HEK293 (cell line): ENCODE data around the gene SYCP2.

Experiments
- CTCF ChIA-PET: fragments of 350-600 bp; formaldehyde crosslinking; extraction: SDS; loops from one replicate; lab custom pipeline; 2021; ENCODE audit warnings: antibody characterized with exemption; lab: Yijun Ruan, JAX
- POLR2A ChIA-PET: fragments of 300-600 bp; formaldehyde crosslinking; extraction: SDS; loops from one replicate; lab custom pipeline; 2020; ENCODE audit warnings: antibody characterized with exemption, inconsistent platforms; lab: Yijun Ruan, JAX
- H3K27ac ChIP-seq: fragments of 200-500 bp; sonication (Bioruptor generic); 2 replicates; pipeline ENCODE4 v1.5.1; 2014; ENCODE audit warnings: low read depth, low read length, control low read depth, inconsistent platforms; ENCODE audit errors: extremely low read depth
- H3K36me3 ChIP-seq, 2 experiments: fragments of 200-500 bp in 1 of 2; sonication (Bioruptor generic) in 1 of 2; 1 replicate in 1 of 2; 2 replicates in 1 of 2; pipeline ENCODE4 v1.5.1; 2014 to 2017; ENCODE audit warnings: inconsistent platforms in 2 of 2, low read length in 2 of 2; ENCODE audit not compliant: control insufficient read depth in 2 of 2, insufficient read depth in 1 of 2
- H3K4me1 ChIP-seq: fragments of 200-500 bp; sonication (Bioruptor generic); 2 replicates; pipeline ENCODE4 v1.5.1; 2014; ENCODE audit warnings: mild to moderate bottlenecking, low read length, inconsistent platforms; ENCODE audit not compliant: control insufficient read depth, insufficient read depth
- H3K4me3 ChIP-seq: 2 replicates; pipeline ENCODE4 v1.5.1; 2011; ENCODE audit warnings: low read depth, mild to moderate bottlenecking, control low read depth, low read length, moderate library complexity
- H3K9me3 ChIP-seq: fragments of 200-500 bp; sonication (Bioruptor generic); 2 replicates; pipeline ENCODE4 v1.5.1; 2014; ENCODE audit warnings: low read depth, low read length, inconsistent platforms; ENCODE audit not compliant: control insufficient read depth, insufficient read depth
- HOXA7 ChIP-seq: sonication (generic); formaldehyde crosslinking; IDR thresholded peaks from 2 replicates; pipeline ENCODE4 v1.8.1; 2022; ENCODE audit warnings: missing genetic modification reagents, borderline replicate concordance
- KLF1 ChIP-seq: fragments of 450-650 bp; formaldehyde crosslinking; IDR thresholded peaks from 2 replicates; pipeline ENCODE4 v1.5.1; 2016; ENCODE audit warnings: missing biosample characterization, missing genetic modification characterization
- KLF8 ChIP-seq: fragments of 450-650 bp; formaldehyde crosslinking; IDR thresholded peaks from 2 replicates; pipeline ENCODE4 v1.5.1; 2016; ENCODE audit warnings: missing biosample characterization, missing genetic modification characterization
- OVOL3 ChIP-seq: fragments of 450-650 bp; formaldehyde crosslinking; IDR thresholded peaks from 2 replicates; pipeline ENCODE4 v1.5.1; 2016; ENCODE audit warnings: missing biosample characterization, missing genetic modification characterization
- ZBTB21 ChIP-seq: fragments of 450-650 bp; formaldehyde crosslinking; IDR thresholded peaks from 2 replicates; pipeline ENCODE4 v1.5.1; 2017; ENCODE audit warnings: missing biosample characterization, missing genetic modification characterization
- ZBTB7A ChIP-seq: fragments of 450-650 bp; formaldehyde crosslinking; IDR thresholded peaks from 2 replicates; pipeline ENCODE4 v1.5.1; 2016; ENCODE audit warnings: low read depth, missing biosample characterization, missing genetic modification characterization
- ZBTB8A ChIP-seq: fragments of 450-650 bp; formaldehyde crosslinking; IDR thresholded peaks from 2 replicates; pipeline ENCODE4 v1.5.1; 2016; ENCODE audit warnings: missing biosample characterization, missing genetic modification characterization
- ZFHX2 ChIP-seq: fragments of 450-650 bp; formaldehyde crosslinking; conservative IDR thresholded peaks from 2 replicates; pipeline ENCODE4 v1.5.1; 2016; ENCODE audit warnings: missing biosample characterization, missing genetic modification characterization
- ZNF175 ChIP-seq: fragments of 450-650 bp; formaldehyde crosslinking; IDR thresholded peaks from 2 replicates; pipeline ENCODE4 v1.5.1; 2016; ENCODE audit warnings: missing biosample characterization, missing genetic modification characterization
- ZNF266 ChIP-seq: fragments of 450-650 bp; formaldehyde crosslinking; IDR thresholded peaks from 2 replicates; pipeline ENCODE4 v1.5.1; 2016; ENCODE audit warnings: missing biosample characterization, missing genetic modification characterization, low read depth
- ZNF391 ChIP-seq: fragments of 450-650 bp; formaldehyde crosslinking; IDR thresholded peaks from 2 replicates; pipeline ENCODE4 v1.5.1; 2016; ENCODE audit warnings: low read depth, missing biosample characterization, missing genetic modification characterization, borderline replicate concordance
- ZNF792 ChIP-seq: fragments of 450-650 bp; formaldehyde crosslinking; IDR thresholded peaks from 2 replicates; pipeline ENCODE4 v1.5.1; 2016; ENCODE audit warnings: missing biosample characterization, missing genetic modification characterization
- TF ChIP-seq, protein P1 (sequence below): fragments of 450-650 bp; formaldehyde crosslinking; IDR thresholded peaks from 2 replicates; pipeline ENCODE4 v1.5.1; 2016; ENCODE audit warnings: missing biosample characterization, missing genetic modification characterization
- TF ChIP-seq, protein P2 (sequence below): fragments of 450-650 bp; formaldehyde crosslinking; IDR thresholded peaks from 2 replicates; pipeline ENCODE4 v1.5.1; 2016; ENCODE audit warnings: missing biosample characterization, missing genetic modification characterization
- TF ChIP-seq, protein P3 (sequence below): fragments of 450-650 bp; formaldehyde crosslinking; IDR thresholded peaks from 2 replicates; pipeline ENCODE4 v1.5.1; 2016; ENCODE audit warnings: missing biosample characterization, missing genetic modification characterization
- TF ChIP-seq, protein P4 (sequence below): fragments of 450-650 bp; formaldehyde crosslinking; IDR thresholded peaks from 2 replicates; pipeline ENCODE4 v1.5.1; 2016; ENCODE audit warnings: missing biosample characterization, missing genetic modification characterization
- TF ChIP-seq, protein P5 (sequence below): fragments of 450-650 bp; formaldehyde crosslinking; IDR thresholded peaks from 2 replicates; pipeline ENCODE4 v1.5.0; 2017; ENCODE audit warnings: missing biosample characterization, missing genetic modification characterization, borderline replicate concordance

Gene SYCP2

DNA sequence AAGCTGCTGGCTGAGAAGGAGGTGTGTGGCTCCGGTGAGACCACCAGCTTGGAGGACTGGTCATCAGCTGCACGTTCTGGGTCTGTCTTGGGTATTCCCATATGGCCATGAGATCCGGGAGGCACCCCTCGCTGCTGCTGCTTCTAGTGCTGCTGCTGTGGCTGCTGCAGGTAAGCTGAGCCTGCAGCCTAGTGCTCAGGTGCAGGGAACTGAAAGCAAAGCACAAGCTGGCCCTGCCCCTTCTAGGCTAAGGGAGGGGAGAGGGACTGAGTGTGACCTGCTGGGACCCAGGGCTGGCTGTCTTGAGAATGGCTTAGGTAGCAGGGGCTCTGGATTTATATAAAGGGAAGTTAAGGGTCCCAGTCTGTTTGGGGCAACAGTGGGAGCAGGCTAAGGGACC, 25.2 kb upstream of the SYCP2 start:
- Histone ChIP-seq H3K36me3 (no peaks in the 10 kb centered on the region), H3K9me3 (no peaks in the 10 kb centered on the region), H3K27ac (no peak overlapping the region), H3K4me3 (no peak overlapping the region), H3K4me1 (peaks cover 3% of the 10 kb centered on the region; the same call in 1 of the 2 replicates)
- ChIA-PET POLR2A (interaction anchor here (0.7 kb wide), 1 partner anchor 19 kb away, joined by 3 read pairs; the partner anchor contains the start of genes FAM217B and PPP1R3D), CTCF (interaction anchor here (1.0 kb wide), 1 partner anchor 252 kb away, joined by 4 read pairs; no protein-coding TSS in a partner anchor)
- TF ChIP-seq ZNF792 (no peak), ZFHX2 (tag by site-specific recombination) (no peak), ZBTB21 (tag by site-specific recombination) (no peak), KLF1 (tag by site-specific recombination) (no peak), KLF8 (tag by site-specific recombination) (no peak), ZNF175 (no peak), ZNF391 (tag by site-specific recombination) (no peak), ZBTB8A (no peak), HOXA7 (no peak), OVOL3 (no peak), ZNF266 (no peak), ZBTB7A (tag by site-specific recombination) (no peak)
- TF ChIP-seq, protein P1, sequence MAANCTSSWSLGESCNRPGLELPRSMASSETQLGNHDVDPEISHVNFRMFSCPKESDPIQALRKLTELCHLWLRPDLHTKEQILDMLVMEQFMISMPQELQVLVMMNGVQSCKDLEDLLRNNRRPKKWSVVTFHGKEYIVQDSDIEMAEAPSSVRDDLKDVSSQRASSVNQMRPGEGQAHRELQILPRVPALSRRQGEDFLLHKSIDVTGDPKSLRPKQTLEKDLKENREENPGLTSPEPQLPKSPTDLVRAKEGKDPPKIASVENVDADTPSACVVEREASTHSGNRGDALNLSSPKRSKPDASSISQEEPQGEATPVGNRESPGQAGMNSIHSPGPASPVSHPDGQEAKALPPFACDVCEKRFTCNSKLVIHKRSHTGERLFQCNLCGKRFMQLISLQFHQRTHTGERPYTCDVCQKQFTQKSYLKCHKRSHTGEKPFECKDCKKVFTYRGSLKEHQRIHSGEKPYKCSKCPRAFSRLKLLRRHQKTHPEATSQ (tag by site-specific recombination): no peak
- TF ChIP-seq, protein P2, sequence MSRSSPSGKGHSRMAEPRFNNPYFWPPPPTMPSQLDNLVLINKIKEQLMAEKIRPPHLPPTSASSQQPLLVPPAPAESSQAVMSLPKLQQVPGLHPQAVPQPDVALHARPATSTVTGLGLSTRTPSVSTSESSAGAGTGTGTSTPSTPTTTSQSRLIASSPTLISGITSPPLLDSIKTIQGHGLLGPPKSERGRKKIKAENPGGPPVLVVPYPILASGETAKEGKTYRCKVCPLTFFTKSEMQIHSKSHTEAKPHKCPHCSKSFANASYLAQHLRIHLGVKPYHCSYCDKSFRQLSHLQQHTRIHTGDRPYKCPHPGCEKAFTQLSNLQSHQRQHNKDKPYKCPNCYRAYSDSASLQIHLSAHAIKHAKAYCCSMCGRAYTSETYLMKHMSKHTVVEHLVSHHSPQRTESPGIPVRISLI (tag by site-specific recombination): no peak
- TF ChIP-seq, protein P3, sequence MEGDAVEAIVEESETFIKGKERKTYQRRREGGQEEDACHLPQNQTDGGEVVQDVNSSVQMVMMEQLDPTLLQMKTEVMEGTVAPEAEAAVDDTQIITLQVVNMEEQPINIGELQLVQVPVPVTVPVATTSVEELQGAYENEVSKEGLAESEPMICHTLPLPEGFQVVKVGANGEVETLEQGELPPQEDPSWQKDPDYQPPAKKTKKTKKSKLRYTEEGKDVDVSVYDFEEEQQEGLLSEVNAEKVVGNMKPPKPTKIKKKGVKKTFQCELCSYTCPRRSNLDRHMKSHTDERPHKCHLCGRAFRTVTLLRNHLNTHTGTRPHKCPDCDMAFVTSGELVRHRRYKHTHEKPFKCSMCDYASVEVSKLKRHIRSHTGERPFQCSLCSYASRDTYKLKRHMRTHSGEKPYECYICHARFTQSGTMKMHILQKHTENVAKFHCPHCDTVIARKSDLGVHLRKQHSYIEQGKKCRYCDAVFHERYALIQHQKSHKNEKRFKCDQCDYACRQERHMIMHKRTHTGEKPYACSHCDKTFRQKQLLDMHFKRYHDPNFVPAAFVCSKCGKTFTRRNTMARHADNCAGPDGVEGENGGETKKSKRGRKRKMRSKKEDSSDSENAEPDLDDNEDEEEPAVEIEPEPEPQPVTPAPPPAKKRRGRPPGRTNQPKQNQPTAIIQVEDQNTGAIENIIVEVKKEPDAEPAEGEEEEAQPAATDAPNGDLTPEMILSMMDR (tag by site-specific recombination): no peak
- TF ChIP-seq, protein P4, sequence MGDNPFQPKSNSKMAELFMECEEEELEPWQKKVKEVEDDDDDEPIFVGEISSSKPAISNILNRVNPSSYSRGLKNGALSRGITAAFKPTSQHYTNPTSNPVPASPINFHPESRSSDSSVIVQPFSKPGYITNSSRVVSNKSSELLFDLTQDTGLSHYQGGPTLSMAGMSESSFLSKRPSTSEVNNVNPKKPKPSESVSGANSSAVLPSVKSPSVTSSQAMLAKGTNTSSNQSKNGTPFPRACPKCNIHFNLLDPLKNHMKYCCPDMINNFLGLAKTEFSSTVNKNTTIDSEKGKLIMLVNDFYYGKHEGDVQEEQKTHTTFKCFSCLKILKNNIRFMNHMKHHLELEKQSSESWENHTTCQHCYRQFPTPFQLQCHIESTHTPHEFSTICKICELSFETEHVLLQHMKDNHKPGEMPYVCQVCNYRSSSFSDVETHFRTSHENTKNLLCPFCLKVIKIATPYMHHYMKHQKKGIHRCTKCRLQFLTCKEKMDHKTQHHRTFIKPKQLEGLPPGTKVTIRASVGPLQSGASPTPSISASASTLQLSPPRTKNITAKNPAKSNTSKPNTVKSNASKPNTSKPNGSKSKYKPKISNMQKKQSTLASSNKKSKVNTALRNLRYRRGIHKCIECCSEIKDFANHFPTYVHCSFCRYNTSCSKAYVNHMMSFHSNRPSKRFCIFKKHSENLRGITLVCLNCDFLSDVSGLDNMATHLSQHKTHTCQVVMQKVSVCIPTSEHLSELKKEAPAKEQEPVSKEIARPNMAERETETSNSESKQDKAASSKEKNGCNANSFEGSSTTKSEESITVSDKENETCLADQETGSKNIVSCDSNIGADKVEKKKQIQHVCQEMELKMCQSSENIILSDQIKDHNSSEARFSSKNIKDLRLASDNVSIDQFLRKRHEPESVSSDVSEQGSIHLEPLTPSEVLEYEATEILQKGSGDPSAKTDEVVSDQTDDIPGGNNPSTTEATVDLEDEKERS (tag by site-specific recombination): no peak
- TF ChIP-seq, protein P5, sequence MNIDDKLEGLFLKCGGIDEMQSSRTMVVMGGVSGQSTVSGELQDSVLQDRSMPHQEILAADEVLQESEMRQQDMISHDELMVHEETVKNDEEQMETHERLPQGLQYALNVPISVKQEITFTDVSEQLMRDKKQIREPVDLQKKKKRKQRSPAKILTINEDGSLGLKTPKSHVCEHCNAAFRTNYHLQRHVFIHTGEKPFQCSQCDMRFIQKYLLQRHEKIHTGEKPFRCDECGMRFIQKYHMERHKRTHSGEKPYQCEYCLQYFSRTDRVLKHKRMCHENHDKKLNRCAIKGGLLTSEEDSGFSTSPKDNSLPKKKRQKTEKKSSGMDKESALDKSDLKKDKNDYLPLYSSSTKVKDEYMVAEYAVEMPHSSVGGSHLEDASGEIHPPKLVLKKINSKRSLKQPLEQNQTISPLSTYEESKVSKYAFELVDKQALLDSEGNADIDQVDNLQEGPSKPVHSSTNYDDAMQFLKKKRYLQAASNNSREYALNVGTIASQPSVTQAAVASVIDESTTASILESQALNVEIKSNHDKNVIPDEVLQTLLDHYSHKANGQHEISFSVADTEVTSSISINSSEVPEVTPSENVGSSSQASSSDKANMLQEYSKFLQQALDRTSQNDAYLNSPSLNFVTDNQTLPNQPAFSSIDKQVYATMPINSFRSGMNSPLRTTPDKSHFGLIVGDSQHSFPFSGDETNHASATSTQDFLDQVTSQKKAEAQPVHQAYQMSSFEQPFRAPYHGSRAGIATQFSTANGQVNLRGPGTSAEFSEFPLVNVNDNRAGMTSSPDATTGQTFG (tag by site-specific recombination): no peak
